Muscle layer of duodenum (tissue), 2 donors: ENCODE data around the gene TMC2.
"Not testable (repeated sequence)": the region's sequence is repeated elsewhere in the genome, so short reads cannot be mapped to it uniquely, and the experiment has no call there.

Source experiments
- H3K27ac ChIP-seq: one replicate; pipeline ENCODE4 v1.7.0; 2013; ENCODE audit warnings: mild to moderate bottlenecking, low read length
- H3K27me3 ChIP-seq: one replicate; pipeline ENCODE4 v1.7.0; 2013; ENCODE audit warnings: low read depth, mild to moderate bottlenecking, control low read depth, low read length
- H3K36me3 ChIP-seq, 2 donors: one replicate each; pipeline ENCODE4 v1.7.0; 2013; ENCODE audit warnings: low read length in 2 of 2, control low read depth in 1 of 2, mild to moderate bottlenecking in 1 of 2; ENCODE audit not compliant: insufficient read depth in 2 of 2, control insufficient read depth in 1 of 2
- H3K4me1 ChIP-seq, 2 donors: one replicate each; pipeline ENCODE4 v1.7.0; 2013; ENCODE audit warnings: low read length in 2 of 2, mild to moderate bottlenecking in 2 of 2, control low read depth in 1 of 2, moderate library complexity in 1 of 2; ENCODE audit not compliant: insufficient read depth in 2 of 2, control insufficient read depth in 1 of 2
- H3K4me3 ChIP-seq, 2 donors: one replicate each; pipeline ENCODE4 v1.7.0; 2013; ENCODE audit warnings: low read length in 2 of 2, low read depth in 1 of 2, mild to moderate bottlenecking in 1 of 2
- H3K9me3 ChIP-seq, 2 donors: one replicate each; pipeline ENCODE4 v1.7.0; 2013; ENCODE audit warnings: low read length in 2 of 2, control low read depth in 1 of 2, mild to moderate bottlenecking in 1 of 2; ENCODE audit not compliant: control insufficient read depth in 1 of 2
- donor health status: healthy.

TMC2 gene

GRCh38 chr20:2680046-2680445 is 143.7 kb downstream of the TMC2 start:
- no peaks in the 10 kb centered on the region for H3K36me3 ChIP-seq
- H3K9me3 ChIP-seq, result no peaks in the 10 kb centered on the region
- no peak overlapping the region for H3K27ac ChIP-seq
- no peaks in the 10 kb centered on the region for H3K4me1 ChIP-seq
- H3K27me3 ChIP-seq, result no peaks in the 10 kb centered on the region
- H3K4me3 ChIP-seq, result no peak overlapping the region

GRCh38 chr20:2682040-2682439 is 145.7 kb downstream of the TMC2 start:
- not testable (repeated sequence) for H3K36me3 ChIP-seq, H3K4me3 ChIP-seq, H3K27ac ChIP-seq, H3K4me1 ChIP-seq, H3K9me3 ChIP-seq, H3K27me3 ChIP-seq

- H3K9me3 ChIP-seq, H3K4me3 ChIP-seq, H3K27me3 ChIP-seq, H3K4me1 ChIP-seq, H3K36me3 ChIP-seq, H3K27ac ChIP-seq: not testable (repeated sequence)
These were observed 148.4 kb downstream of the TMC2 start for GRCh38 chr20:2684817-2685216.

- H3K27ac ChIP-seq, result no peak overlapping the region
- no peaks in the 10 kb centered on the region for H3K9me3 ChIP-seq
- peaks cover 5% of the 10 kb centered on the region for H3K27me3 ChIP-seq
- no peak overlapping the region for H3K4me3 ChIP-seq
- no peaks in the 10 kb centered on the region for H3K4me1 ChIP-seq
- no peaks in the 10 kb centered on the region for H3K36me3 ChIP-seq
These were observed 151.1 kb downstream of the TMC2 start for GRCh38 chr20:2687514-2687913.

- Histone ChIP-seq H3K27ac (no peak overlapping the region), H3K4me3 (no peak overlapping the region), H3K36me3 (no peaks in the 10 kb centered on the region), H3K27me3 (peaks cover 5% of the 10 kb centered on the region), H3K4me1 (no peaks in the 10 kb centered on the region), H3K9me3 (no peaks in the 10 kb centered on the region)
These were observed 151.7 kb downstream of the TMC2 start for GRCh38 chr20:2688041-2688591.

- H3K27me3 ChIP-seq, result peaks cover 14% of the 10 kb centered on the region
These were observed 153.8 kb downstream of the TMC2 start for GRCh38 chr20:2690213-2690612.

GRCh38 chr20:2690718-2691117 is 154.3 kb downstream of the TMC2 start:
- Histone ChIP-seq H3K4me3 (no peak overlapping the region), H3K36me3 (no peaks in the 10 kb centered on the region), H3K27ac (no peak overlapping the region), H3K9me3 (no peaks in the 10 kb centered on the region), H3K27me3 (peaks cover 16% of the 10 kb centered on the region), H3K4me1 (peaks cover 0 to 4% of the 10 kb centered on the region in 2 donors)

More at GRCh38 chr20:2690213-2690612, 153.8 kb downstream of the TMC2 start:
- no peaks in the 10 kb centered on the region for H3K9me3 ChIP-seq
- no peak overlapping the region for H3K4me3 ChIP-seq
- peaks cover 0 to 4% of the 10 kb centered on the region in 2 donors for H3K4me1 ChIP-seq
- H3K36me3 ChIP-seq, result no peaks in the 10 kb centered on the region
- no peak overlapping the region for H3K27ac ChIP-seq

- H3K36me3 ChIP-seq, result no peaks in the 10 kb centered on the region
- H3K4me3 ChIP-seq, result no peak overlapping the region
- H3K27me3 ChIP-seq, result peaks cover 17% of the 10 kb centered on the region
- H3K9me3 ChIP-seq, result no peaks in the 10 kb centered on the region
- H3K27ac ChIP-seq, result no peak overlapping the region
- H3K4me1 ChIP-seq, result peaks cover 0 to 4% of the 10 kb centered on the region in 2 donors
These were observed 154.8 kb downstream of the TMC2 start for GRCh38 chr20:2691127-2691526.
